ENCODE results near the gene PRAMEF5. TPM values are rescaled to one million over a fixed set of nuclear protein-coding genes. Genes with fewer than 3 reads are reported as not detected.
"Not testable (repeated sequence)": the region's sequence is repeated elsewhere in the genome, so short reads cannot be mapped to it uniquely, and the experiment has no call there.

PRAMEF5 gene
- total and polyA plus RNA-seq, 9 of the 15 experiments (the other 6 are each of a cell fraction or from before 2014, with no cell fraction given) = not detected

DNA sequence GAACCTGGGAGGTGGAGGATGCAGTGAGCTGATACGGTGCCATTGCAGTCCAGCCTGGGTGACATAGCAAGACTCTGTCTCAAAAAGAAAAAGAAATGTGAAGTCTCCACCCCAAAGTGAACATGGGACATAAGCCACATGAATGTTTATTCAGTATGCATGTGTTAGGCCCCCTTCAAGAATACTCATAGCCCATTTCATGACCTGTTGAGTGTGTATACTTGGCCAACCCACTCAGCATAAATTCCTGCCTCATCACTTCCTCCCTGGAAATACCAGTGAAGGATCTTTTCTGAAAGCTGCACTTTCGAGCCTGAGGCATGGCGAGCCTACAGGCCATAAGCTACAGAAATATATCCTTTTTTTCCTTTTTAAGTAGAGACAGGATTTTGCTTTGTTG, 34.8 kb upstream of the PRAMEF5 start:
- DNase-seq (ENCODE audit: extremely low read depth in 1 of 4, low spot score in 3 of 4); H3K27ac ChIP-seq (ENCODE audit: extremely low read depth, low read depth, low read length); ATAC-seq; H3K36me3 ChIP-seq (ENCODE audit: control insufficient read depth, insufficient read depth, low read length); intact Hi-C loops (cut with micrococcal nuclease); H3K4me1 ChIP-seq (replicated peaks in 1 of 2; ENCODE audit: control insufficient read depth in 2 of 2, insufficient read depth in 2 of 2, low read length in 2 of 2); CTCF ChIA-PET (ENCODE audit: low intra/inter-chr PET ratio); H2AFZ ChIP-seq (ENCODE audit: low read depth, low read length); BruUV-seq (replicated peaks); H3K27me3 ChIP-seq (ENCODE audit: control insufficient read depth in 2 of 2, insufficient read depth in 2 of 2, low read length in 2 of 2); POLR2A ChIA-PET; H3K4me2 ChIP-seq (ENCODE audit: insufficient read depth, low read length); H3K9me1 ChIP-seq (ENCODE audit: control insufficient read depth, insufficient read depth, low read length); H3K9me3 ChIP-seq (replicated peaks; ENCODE audit: control insufficient read depth, insufficient read depth, low read depth, low read length); in situ Hi-C loops (cut with MboI); H3K9ac ChIP-seq (ENCODE audit: insufficient read depth in 1 of 2, low read depth in 2 of 2, low read length in 2 of 2); H3K4me3 ChIP-seq; H4K20me1 ChIP-seq (replicated peaks; ENCODE audit: control insufficient read depth, insufficient read depth, low read length); H3K79me2 ChIP-seq (ENCODE audit: control insufficient read depth, insufficient read depth, low read length); FAIRE-seq: not testable (repeated sequence)
- WGBS (ENCODE audit: insufficient coverage, low coverage, missing lambda C conversion rate) = no CpG with 5 or more reads among the region's 3 CpGs

DNA sequence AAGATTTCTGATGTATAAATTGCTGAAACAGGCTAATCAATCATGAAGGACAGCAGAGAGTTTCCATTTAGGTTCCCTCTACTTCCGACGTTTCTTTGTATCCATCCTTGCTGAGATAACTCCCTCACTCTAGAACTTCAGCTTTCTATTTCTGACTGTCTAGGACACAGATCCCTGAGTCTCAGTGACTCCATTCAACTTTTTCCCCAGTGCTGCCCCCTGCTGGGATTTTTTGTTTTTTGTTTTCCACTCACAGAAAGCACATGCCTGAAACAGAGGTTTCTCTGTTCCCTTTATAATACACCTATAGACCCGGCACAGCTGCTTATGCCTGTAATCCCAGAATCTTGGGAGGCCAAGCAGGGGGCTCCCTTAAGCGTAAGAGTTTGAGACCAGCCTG, 31.2 kb upstream of the PRAMEF5 start:
- H3K9ac ChIP-seq (ENCODE audit: insufficient read depth in 1 of 2, low read depth in 2 of 2, low read length in 2 of 2); H3K27me3 ChIP-seq (ENCODE audit: control insufficient read depth in 2 of 2, insufficient read depth in 2 of 2, low read length in 2 of 2); H2AFZ ChIP-seq (ENCODE audit: low read depth, low read length); H3K79me2 ChIP-seq (ENCODE audit: control insufficient read depth, insufficient read depth, low read length); H3K27ac ChIP-seq (ENCODE audit: extremely low read depth, low read depth, low read length); DNase-seq (ENCODE audit: extremely low read depth in 1 of 4, low spot score in 3 of 4); in situ Hi-C loops (cut with MboI); H4K20me1 ChIP-seq (replicated peaks; ENCODE audit: control insufficient read depth, insufficient read depth, low read length); H3K4me2 ChIP-seq (ENCODE audit: insufficient read depth, low read length); H3K4me1 ChIP-seq (replicated peaks in 1 of 2; ENCODE audit: control insufficient read depth in 2 of 2, insufficient read depth in 2 of 2, low read length in 2 of 2); FAIRE-seq; H3K9me1 ChIP-seq (ENCODE audit: control insufficient read depth, insufficient read depth, low read length); CTCF ChIA-PET (ENCODE audit: low intra/inter-chr PET ratio); H3K4me3 ChIP-seq; H3K36me3 ChIP-seq (ENCODE audit: control insufficient read depth, insufficient read depth, low read length); H3K9me3 ChIP-seq (replicated peaks; ENCODE audit: control insufficient read depth, insufficient read depth, low read depth, low read length); intact Hi-C loops (cut with micrococcal nuclease); POLR2A ChIA-PET; BruUV-seq (replicated peaks): not testable (repeated sequence)
- no CpG with 5 or more reads among the region's 4 CpGs for WGBS (ENCODE audit: insufficient coverage, low coverage, missing lambda C conversion rate)
- ATAC-seq = peak; percentile 85

Measured in K562 (cell line).